ENCODE measurements around the gene SHH.

SHH gene

GRCh38 chr7:155804897-155805825 lies 7.1 kb downstream of the SHH start:
- H3K9me3 ChIP-seq (ENCODE audit: low read length): peaks cover 4% of the 10 kb centered on the region
- H3K4me1 ChIP-seq (ENCODE audit: insufficient read depth, low read length): peaks cover 37% of the 10 kb centered on the region
- peak overlapping the region; percentile 86 for H2AFZ ChIP-seq (ENCODE audit: low read depth, low read length)
- no peaks in the 10 kb centered on the region for H3K36me3 ChIP-seq (ENCODE audit: insufficient read depth, low read length)
- peaks cover 52% of the 10 kb centered on the region for H3K27me3 ChIP-seq (ENCODE audit: insufficient read depth, low read length)
- H3K4me3 ChIP-seq (ENCODE audit: low read length): peak overlapping the region; percentile 46

GRCh38 chr7:155804431-155804831 lies 7.8 kb downstream of the SHH start:
- peaks cover 32% of the 10 kb centered on the region for H3K4me1 ChIP-seq (ENCODE audit: insufficient read depth, low read length)
- H3K36me3 ChIP-seq (ENCODE audit: insufficient read depth, low read length): no peaks in the 10 kb centered on the region
- peaks cover 4% of the 10 kb centered on the region for H3K9me3 ChIP-seq (ENCODE audit: low read length)
- H2AFZ ChIP-seq (ENCODE audit: low read depth, low read length): peak overlapping the region; percentile 86
- H3K27me3 ChIP-seq (ENCODE audit: insufficient read depth, low read length): peaks cover 54% of the 10 kb centered on the region
- peak overlapping the region; percentile 46 for H3K4me3 ChIP-seq (ENCODE audit: low read length)

GRCh38 chr7:155803418-155804376 lies 8.6 kb downstream of the SHH start:
- H3K36me3 ChIP-seq (ENCODE audit: insufficient read depth, low read length): no peaks in the 10 kb centered on the region
- H2AFZ ChIP-seq (ENCODE audit: low read depth, low read length): peak overlapping the region; percentile 86
- peaks cover 4% of the 10 kb centered on the region for H3K9me3 ChIP-seq (ENCODE audit: low read length)
- H3K4me1 ChIP-seq (ENCODE audit: insufficient read depth, low read length): peaks cover 25% of the 10 kb centered on the region
- peaks cover 55% of the 10 kb centered on the region for H3K27me3 ChIP-seq (ENCODE audit: insufficient read depth, low read length)
- peak overlapping the region; percentile 46 for H3K4me3 ChIP-seq (ENCODE audit: low read length)

- H3K9me3 ChIP-seq (ENCODE audit: low read length): peaks cover 4% of the 10 kb centered on the region
- peaks cover 19% of the 10 kb centered on the region for H3K4me1 ChIP-seq (ENCODE audit: insufficient read depth, low read length)
- H3K36me3 ChIP-seq (ENCODE audit: insufficient read depth, low read length): no peaks in the 10 kb centered on the region
- peak overlapping the region; percentile 46 for H3K4me3 ChIP-seq (ENCODE audit: low read length)
- H3K27me3 ChIP-seq (ENCODE audit: insufficient read depth, low read length): peaks cover 60% of the 10 kb centered on the region
- H2AFZ ChIP-seq (ENCODE audit: low read depth, low read length): peak overlapping the region; percentile 86
These were observed 9.3 kb downstream of the SHH start for GRCh38 chr7:155802906-155803417.

GRCh38 chr7:155802291-155802690 lies 10.0 kb downstream of the SHH start:
- no peak overlapping the region for H2AFZ ChIP-seq (ENCODE audit: low read depth, low read length)
- H3K4me1 ChIP-seq (ENCODE audit: insufficient read depth, low read length): peaks cover 13% of the 10 kb centered on the region
- no peak overlapping the region for H3K4me3 ChIP-seq (ENCODE audit: low read length)
- peaks cover 4% of the 10 kb centered on the region for H3K9me3 ChIP-seq (ENCODE audit: low read length)
- no peaks in the 10 kb centered on the region for H3K36me3 ChIP-seq (ENCODE audit: insufficient read depth, low read length)
- H3K27me3 ChIP-seq (ENCODE audit: insufficient read depth, low read length): peaks cover 66% of the 10 kb centered on the region

- peaks cover 4% of the 10 kb centered on the region for H3K9me3 ChIP-seq (ENCODE audit: low read length)
- no peak overlapping the region for H2AFZ ChIP-seq (ENCODE audit: low read depth, low read length)
- H3K4me1 ChIP-seq (ENCODE audit: insufficient read depth, low read length): peaks cover 7% of the 10 kb centered on the region
- peaks cover 56% of the 10 kb centered on the region for H3K27me3 ChIP-seq (ENCODE audit: insufficient read depth, low read length)
- H3K36me3 ChIP-seq (ENCODE audit: insufficient read depth, low read length): no peaks in the 10 kb centered on the region
- no peak overlapping the region for H3K4me3 ChIP-seq (ENCODE audit: low read length)
These were observed 11.5 kb downstream of the SHH start for GRCh38 chr7:155800741-155801267.

GRCh38 chr7:155800301-155800700 lies 12.0 kb downstream of the SHH start:
- Histone ChIP-seq H3K4me1 (ENCODE audit: insufficient read depth, low read length) (peaks cover 2% of the 10 kb centered on the region), H3K36me3 (ENCODE audit: insufficient read depth, low read length) (no peaks in the 10 kb centered on the region), H3K4me3 (ENCODE audit: low read length) (no peak overlapping the region), H2AFZ (ENCODE audit: low read depth, low read length) (no peak overlapping the region), H3K27me3 (ENCODE audit: insufficient read depth, low read length) (peaks cover 58% of the 10 kb centered on the region), H3K9me3 (ENCODE audit: low read length) (peaks cover 4% of the 10 kb centered on the region)

GRCh38 chr7:155799514-155799913 lies 12.7 kb downstream of the SHH start:
- no peaks in the 10 kb centered on the region for H3K4me1 ChIP-seq (ENCODE audit: insufficient read depth, low read length)
- peaks cover 4% of the 10 kb centered on the region for H3K9me3 ChIP-seq (ENCODE audit: low read length)
- H3K4me3 ChIP-seq (ENCODE audit: low read length): no peak overlapping the region
- H2AFZ ChIP-seq (ENCODE audit: low read depth, low read length): no peak overlapping the region
- peaks cover 59% of the 10 kb centered on the region for H3K27me3 ChIP-seq (ENCODE audit: insufficient read depth, low read length)
- H3K36me3 ChIP-seq (ENCODE audit: insufficient read depth, low read length): no peaks in the 10 kb centered on the region

- peaks cover 59% of the 10 kb centered on the region for H3K27me3 ChIP-seq (ENCODE audit: insufficient read depth, low read length)
- H3K9me3 ChIP-seq (ENCODE audit: low read length): peaks cover 4% of the 10 kb centered on the region
- H3K4me3 ChIP-seq (ENCODE audit: low read length): no peak overlapping the region
- no peaks in the 10 kb centered on the region for H3K36me3 ChIP-seq (ENCODE audit: insufficient read depth, low read length)
- no peak overlapping the region for H2AFZ ChIP-seq (ENCODE audit: low read depth, low read length)
- H3K4me1 ChIP-seq (ENCODE audit: insufficient read depth, low read length): no peaks in the 10 kb centered on the region
These were observed 13.4 kb downstream of the SHH start for GRCh38 chr7:155798673-155799439.

- Histone ChIP-seq H3K4me1 (ENCODE audit: insufficient read depth, low read length) (no peaks in the 10 kb centered on the region), H3K9me3 (ENCODE audit: low read length) (peaks cover 4% of the 10 kb centered on the region), H3K4me3 (ENCODE audit: low read length) (no peak overlapping the region), H3K27me3 (ENCODE audit: insufficient read depth, low read length) (peaks cover 50% of the 10 kb centered on the region), H2AFZ (ENCODE audit: low read depth, low read length) (no peak overlapping the region), H3K36me3 (ENCODE audit: insufficient read depth, low read length) (no peaks in the 10 kb centered on the region)
These were observed 14.7 kb downstream of the SHH start for GRCh38 chr7:155797262-155798250.

- no peak overlapping the region for H2AFZ ChIP-seq (ENCODE audit: low read depth, low read length)
- no peaks in the 10 kb centered on the region for H3K4me1 ChIP-seq (ENCODE audit: insufficient read depth, low read length)
- peaks cover 4% of the 10 kb centered on the region for H3K9me3 ChIP-seq (ENCODE audit: low read length)
- H3K4me3 ChIP-seq (ENCODE audit: low read length): no peak overlapping the region
- peaks cover 45% of the 10 kb centered on the region for H3K27me3 ChIP-seq (ENCODE audit: insufficient read depth, low read length)
- H3K36me3 ChIP-seq (ENCODE audit: insufficient read depth, low read length): no peaks in the 10 kb centered on the region
These were observed 15.6 kb downstream of the SHH start for GRCh38 chr7:155796381-155797261.

Data from neuron (in vitro differentiated cells).